Mesodermal cell (in vitro differentiated cells): ENCODE measurements around the gene BRCA2.

Experiments used
- H3K27ac ChIP-seq: 2 replicates; pipeline ENCODE4 v1.7.0; 2013; ENCODE audit warnings: mild to moderate bottlenecking, low read depth, low read length, moderate library complexity; ENCODE audit not compliant: severe bottlenecking
- H3K36me3 ChIP-seq: 2 replicates; pipeline ENCODE4 v1.7.1; 2013; ENCODE audit warnings: mild to moderate bottlenecking, low read length, moderate library complexity; ENCODE audit not compliant: control insufficient read depth, insufficient read depth
- H3K4me1 ChIP-seq: one replicate; pipeline ENCODE4 v1.7.1; 2013; ENCODE audit warnings: mild to moderate bottlenecking, low read length; ENCODE audit not compliant: insufficient read depth, control insufficient read depth, poor library complexity, severe bottlenecking
- H3K4me3 ChIP-seq: 2 replicates; pipeline ENCODE4 v1.7.0; 2013; ENCODE audit warnings: low read length, control low read depth, mild to moderate bottlenecking; ENCODE audit not compliant: insufficient read depth, poor library complexity, severe bottlenecking; ENCODE audit errors: extremely low read depth
- H3K9me3 ChIP-seq: 2 replicates; pipeline ENCODE4 v1.7.1; 2013; ENCODE audit warnings: mild to moderate bottlenecking, low read length, moderate library complexity; ENCODE audit not compliant: control insufficient read depth
- WGBS, 2 experiments: methylation state at CpG; one replicate each; pipeline ENCODE4 v1.1.5; 2013; ENCODE audit warnings: missing lambda C conversion rate in 2 of 2; ENCODE audit not compliant: insufficient coverage in 2 of 2; 5-methylcytosine and 5-hydroxymethylcytosine counted together

The BRCA2 gene

DNA sequence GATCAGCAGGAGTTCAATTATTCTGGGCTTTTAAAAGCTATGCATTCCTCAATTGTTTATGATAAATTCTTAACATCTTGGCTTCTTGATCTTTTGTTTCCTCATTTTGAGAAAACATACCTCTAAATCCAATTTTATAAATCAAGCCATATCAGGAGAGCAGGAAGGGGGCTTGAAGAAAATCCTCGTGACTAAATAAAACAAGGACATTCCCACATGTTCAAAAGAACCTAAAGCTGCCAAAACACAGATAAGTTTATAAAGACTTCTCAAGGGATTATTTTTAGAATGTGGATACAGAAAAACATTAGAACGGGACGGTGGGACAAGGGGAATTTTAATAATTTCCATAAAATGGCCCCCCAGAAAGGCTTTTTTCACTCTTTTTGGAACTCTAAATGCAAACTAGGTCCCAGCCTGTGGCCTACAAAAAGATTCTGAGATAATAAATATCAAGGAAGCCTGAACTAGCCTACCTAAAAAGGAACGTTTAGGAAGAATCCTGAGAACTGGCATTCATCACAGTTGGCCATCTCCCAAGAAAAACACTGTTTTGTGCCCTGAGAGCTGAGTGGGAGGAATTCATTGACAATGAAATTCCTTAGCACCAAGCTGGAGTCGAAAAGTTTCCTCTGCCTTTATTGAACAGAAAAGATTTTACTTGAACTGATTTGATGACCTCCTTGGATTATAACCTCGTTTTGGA is 30.2 kb upstream of the BRCA2 start:
- Histone ChIP-seq H3K9me3 (no peaks in the 10 kb centered on the region), H3K4me3 (no peak overlapping the region), H3K27ac (peak overlapping the region; percentile 62), H3K4me1 (peaks cover 3% of the 10 kb centered on the region), H3K36me3 (no peaks in the 10 kb centered on the region)
- 37 to 68% methylated on average over 3 of the region's 6 CpGs for WGBS, 2 experiments

DNA sequence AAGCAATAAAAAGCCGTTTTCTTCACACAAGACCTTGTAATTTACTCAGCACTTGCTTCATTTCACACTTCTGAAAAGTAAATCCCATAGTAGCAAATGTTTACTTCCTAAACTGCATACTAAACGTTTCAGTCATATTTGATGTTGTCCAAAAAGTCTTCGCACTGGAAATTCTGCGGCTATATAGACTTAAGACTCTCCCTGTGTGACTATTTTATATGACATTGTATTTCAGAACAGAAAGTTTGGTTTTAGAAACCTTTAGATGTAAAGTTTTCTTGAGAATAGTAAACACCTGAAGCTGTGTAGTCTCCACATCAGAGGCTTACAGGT is 29.7 kb upstream of the BRCA2 start:
- 64 to 93% methylated on average over 1 to 2 of the region's 4 CpGs for WGBS, 2 experiments
- peaks cover 3% of the 10 kb centered on the region for H3K4me1 ChIP-seq
- no peaks in the 10 kb centered on the region for H3K36me3 ChIP-seq
- peak overlapping the region; percentile 62 for H3K27ac ChIP-seq
- no peak overlapping the region for H3K4me3 ChIP-seq
- no peaks in the 10 kb centered on the region for H3K9me3 ChIP-seq

DNA sequence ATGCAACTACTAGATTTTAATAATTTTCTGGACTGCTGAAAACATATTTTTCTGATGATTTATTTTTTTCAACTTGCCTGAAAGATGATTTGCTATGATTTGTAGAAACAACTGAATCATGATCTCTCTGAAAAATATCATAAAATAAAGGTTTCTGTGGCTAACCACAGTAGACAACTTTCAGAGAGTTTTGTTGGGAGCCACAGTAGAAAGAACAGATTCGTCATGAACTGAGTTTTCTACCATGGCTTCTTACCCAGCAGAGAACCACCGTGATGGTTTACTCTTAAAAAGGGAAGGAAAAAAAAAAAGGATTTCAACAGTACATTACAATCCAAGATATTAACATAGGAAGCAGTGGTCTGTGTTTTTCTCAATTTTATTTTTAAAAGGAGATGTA is 18.1 kb upstream of the BRCA2 start:
- H3K36me3 ChIP-seq, result no peaks in the 10 kb centered on the region
- H3K4me1 ChIP-seq, result no peaks in the 10 kb centered on the region
- H3K4me3 ChIP-seq, result no peak overlapping the region
- no peak overlapping the region for H3K27ac ChIP-seq
- no peaks in the 10 kb centered on the region for H3K9me3 ChIP-seq
- WGBS, 2 experiments, result 63% methylated on average over 1 of the region's 2 CpGs; no CpG with 5 or more reads in 1 of the 2 experiments

DNA sequence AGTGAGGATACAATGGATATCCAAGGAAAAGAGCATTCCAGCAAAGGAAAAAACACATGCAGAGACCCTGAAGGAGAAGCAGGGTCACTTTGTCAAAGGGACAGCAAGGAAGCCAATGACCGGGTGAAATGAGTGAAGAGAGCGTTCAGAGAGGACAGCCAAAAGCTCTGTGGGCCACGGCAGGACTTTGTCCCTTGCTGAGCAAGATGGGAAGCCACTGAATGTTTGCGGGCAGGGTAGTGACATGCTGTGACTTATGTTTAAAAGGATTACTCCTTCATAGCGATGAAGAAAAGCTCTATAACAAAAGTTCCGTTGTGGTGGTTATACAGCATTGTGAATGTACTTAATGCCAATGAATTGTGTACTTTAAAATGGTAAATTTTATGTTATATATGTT is 16.6 kb upstream of the BRCA2 start:
- H3K9me3 ChIP-seq, result no peaks in the 10 kb centered on the region
- H3K4me1 ChIP-seq, result no peaks in the 10 kb centered on the region
- 86 to 91% methylated on average over 5 of the region's 6 CpGs for whole genome bisulfite sequencing, 2 experiments
- H3K27ac ChIP-seq, result no peak overlapping the region
- H3K4me3 ChIP-seq, result no peak overlapping the region
- H3K36me3 ChIP-seq, result no peaks in the 10 kb centered on the region

DNA sequence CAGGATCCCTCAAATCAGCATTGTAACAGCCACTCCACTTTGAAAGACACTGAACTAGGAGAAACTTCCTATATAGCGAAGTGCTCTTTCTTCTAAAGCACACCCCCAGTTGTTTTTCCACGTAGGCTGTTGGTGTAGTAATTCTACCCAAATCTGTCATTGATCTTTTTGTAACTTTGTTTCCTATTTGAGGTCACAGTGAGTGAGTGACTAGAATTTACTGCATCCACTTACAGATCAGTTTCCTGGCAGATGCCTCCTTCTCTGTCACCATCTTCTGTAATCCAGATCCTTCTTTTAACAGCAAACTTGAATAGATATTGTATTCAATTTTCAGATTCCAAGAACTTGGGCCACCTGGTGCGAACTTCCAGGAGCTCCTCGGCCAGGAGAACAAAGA is 15.4 kb upstream of the BRCA2 start:
- Histone ChIP-seq H3K4me3 (no peak overlapping the region), H3K4me1 (no peaks in the 10 kb centered on the region), H3K9me3 (no peaks in the 10 kb centered on the region), H3K27ac (no peak overlapping the region), H3K36me3 (no peaks in the 10 kb centered on the region)
- 88 to 89% methylated on average over 2 to 4 of the region's 4 CpGs for WGBS, 2 experiments

DNA sequence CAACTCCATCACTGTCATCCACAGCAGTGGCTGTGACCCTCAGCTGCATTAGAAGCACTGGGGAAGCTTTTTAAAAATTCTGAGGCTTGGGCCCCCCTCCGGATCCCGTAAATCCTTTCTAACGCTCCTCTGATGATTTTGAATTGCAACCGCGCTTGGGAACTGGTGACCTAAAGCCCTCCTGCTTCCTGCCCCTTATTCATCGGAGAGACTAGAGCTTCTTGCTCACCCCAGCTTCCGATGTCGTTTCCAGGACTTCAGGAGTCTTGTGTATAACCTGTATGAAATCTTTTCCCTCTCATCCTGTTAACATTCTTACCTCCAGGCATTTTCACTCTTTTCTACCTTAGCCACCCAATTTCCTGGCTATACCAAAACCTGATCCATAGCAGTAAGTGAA is 14.9 kb upstream of the BRCA2 start:
- Histone ChIP-seq H3K27ac (no peak overlapping the region), H3K4me1 (no peaks in the 10 kb centered on the region), H3K36me3 (no peaks in the 10 kb centered on the region), H3K4me3 (no peak overlapping the region), H3K9me3 (no peaks in the 10 kb centered on the region)
- WGBS, 2 experiments, result 79 to 85% methylated on average over 8 of the region's 8 CpGs

DNA sequence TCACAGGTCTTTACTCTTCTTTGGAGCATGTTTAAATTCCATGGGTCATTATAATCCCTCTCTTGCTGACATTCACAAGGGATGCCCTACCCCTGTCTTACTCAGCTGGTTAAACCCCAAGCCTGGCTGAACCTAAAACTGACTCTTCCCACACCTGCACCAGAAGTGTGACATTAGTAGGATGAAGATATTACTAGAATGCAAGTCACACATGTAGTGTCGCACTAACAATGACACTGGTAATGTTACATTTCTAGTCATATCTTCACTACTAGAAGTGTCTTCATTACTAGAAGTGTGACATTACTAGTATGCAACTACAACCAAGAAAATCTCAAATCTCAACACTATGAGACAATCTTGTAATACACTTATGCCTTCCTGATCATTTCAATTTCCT is 14.4 kb upstream of the BRCA2 start:
- Histone ChIP-seq H3K4me1 (no peaks in the 10 kb centered on the region), H3K9me3 (no peaks in the 10 kb centered on the region), H3K4me3 (no peak overlapping the region), H3K27ac (no peak overlapping the region), H3K36me3 (no peaks in the 10 kb centered on the region)
- no CpG with 5 or more reads among the region's 1 CpG for WGBS, 2 experiments

DNA sequence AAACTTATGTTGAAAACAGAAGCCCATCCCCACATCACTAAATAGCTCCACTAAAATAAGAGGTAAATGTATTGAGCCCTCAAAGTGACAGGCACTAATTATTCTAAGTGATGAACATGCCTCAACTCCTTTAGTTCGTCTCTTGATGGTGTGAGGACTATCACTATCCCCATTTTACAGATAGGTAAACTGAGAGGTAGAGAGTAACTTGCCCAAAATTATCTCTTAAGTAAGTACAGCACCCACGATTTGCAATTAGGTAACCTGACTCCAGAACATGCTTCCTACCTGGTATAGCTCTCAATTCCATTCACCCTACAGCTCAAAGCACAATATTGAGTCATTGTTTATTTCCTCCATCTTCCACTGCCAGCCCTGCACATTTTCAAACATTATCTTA is 12.8 kb upstream of the BRCA2 start:
- H3K9me3 ChIP-seq, result no peaks in the 10 kb centered on the region
- no peak overlapping the region for H3K4me3 ChIP-seq
- H3K27ac ChIP-seq, result no peak overlapping the region
- H3K4me1 ChIP-seq, result no peaks in the 10 kb centered on the region
- no peaks in the 10 kb centered on the region for H3K36me3 ChIP-seq
- WGBS, 2 experiments, result 56 to 71% methylated on average over 1 of the region's 2 CpGs

DNA sequence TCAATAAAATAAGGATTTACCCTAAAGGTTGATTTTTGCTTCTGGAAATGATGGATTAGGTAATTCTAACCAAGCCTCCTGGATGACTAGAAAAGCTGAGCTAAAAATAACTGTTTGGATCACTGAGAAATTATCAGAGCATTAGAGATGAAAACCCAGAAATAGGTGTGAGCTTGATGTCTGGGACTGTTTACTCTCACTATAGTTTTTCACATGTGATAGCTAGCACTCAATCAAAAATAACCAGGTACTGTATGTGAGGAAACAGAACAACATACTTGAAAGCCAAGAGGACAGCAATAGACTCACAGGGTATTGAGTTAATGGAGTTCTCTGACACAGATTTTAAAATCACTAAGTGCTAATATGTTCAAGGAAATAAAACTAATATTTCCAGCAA is 9.7 kb upstream of the BRCA2 start:
- H3K4me3 ChIP-seq, result no peak overlapping the region
- no peaks in the 10 kb centered on the region for H3K36me3 ChIP-seq
- H3K9me3 ChIP-seq, result no peaks in the 10 kb centered on the region
- no peaks in the 10 kb centered on the region for H3K4me1 ChIP-seq
- H3K27ac ChIP-seq, result no peak overlapping the region

DNA sequence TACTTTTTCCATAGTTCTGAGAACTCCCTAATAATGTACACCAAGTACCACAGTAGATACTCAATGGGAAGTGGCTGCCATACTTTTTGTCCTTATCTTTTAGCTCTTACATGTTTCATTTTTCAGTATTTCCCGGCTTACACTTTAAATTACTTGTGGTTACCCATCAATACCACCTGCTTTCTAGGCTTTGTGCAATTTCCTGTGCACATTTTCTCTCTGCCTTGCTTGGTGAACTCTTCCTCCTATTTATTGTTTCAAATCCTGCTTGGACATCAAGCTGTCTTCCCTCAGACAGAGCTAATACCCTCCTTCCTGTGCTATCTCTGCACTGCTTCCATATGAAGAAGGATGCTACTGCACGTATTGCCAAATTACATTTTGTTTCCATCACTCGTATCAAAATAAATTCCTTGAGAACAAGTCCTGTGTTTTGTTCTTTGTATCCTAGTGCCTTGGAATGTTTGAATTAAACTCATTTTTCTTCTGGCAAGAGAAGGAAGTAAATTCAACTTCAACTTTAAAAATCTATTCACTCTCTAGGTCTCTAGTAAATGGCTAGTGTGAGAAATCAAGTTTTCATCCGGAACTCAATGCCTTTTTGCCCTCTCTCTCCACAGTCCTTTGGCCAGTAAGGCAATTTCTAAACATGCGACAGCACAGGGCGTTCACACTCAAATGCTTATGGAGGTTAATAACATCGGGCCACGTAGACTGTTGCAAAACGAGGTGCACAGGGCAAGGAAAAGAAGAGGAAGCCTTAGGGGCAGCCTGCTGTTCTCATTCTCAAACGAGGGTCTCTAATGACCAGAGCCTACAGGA is 5.8 kb upstream of the BRCA2 start:
- WGBS, 2 experiments, result 69 to 76% methylated on average over 7 of the region's 10 CpGs
- Histone ChIP-seq H3K27ac (no peak overlapping the region), H3K9me3 (peaks cover under 1% of the 10 kb centered on the region), H3K36me3 (no peaks in the 10 kb centered on the region), H3K4me1 (no peaks in the 10 kb centered on the region), H3K4me3 (no peak overlapping the region)

DNA sequence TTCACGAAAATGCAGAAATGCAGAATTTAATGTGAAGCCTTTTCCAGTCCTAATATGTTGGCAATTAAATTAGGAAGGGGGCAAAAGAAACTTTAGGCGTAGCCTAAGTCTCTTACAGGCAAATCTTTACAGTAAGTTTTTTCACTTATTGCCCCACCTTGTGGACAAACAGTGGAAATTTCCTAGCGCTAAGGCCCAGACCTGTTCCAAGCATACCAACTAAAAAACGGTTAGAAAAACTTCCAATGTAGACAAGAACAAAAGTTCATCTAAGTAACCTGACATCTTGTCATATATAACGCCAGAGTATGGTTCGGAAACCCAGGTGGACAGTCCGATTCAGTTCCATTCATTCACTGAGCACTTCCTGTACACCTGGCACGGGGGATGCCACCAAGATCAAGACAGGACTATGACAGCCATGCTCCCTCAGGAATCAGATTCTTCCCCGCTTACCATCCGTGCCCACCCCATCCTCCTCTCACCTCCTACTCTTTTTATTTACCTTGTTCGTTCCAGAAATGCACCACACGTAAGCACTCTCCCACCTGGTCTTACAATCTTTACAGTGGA is 5.1 kb upstream of the BRCA2 start:
- H3K27ac ChIP-seq, result no peak overlapping the region
- WGBS, 2 experiments, result 41 to 44% methylated on average over 10 to 11 of the region's 12 CpGs
- H3K4me1 ChIP-seq, result no peaks in the 10 kb centered on the region
- H3K36me3 ChIP-seq, result no peaks in the 10 kb centered on the region
- no peak overlapping the region for H3K4me3 ChIP-seq
- H3K9me3 ChIP-seq, result peaks cover 5% of the 10 kb centered on the region
